ENCODE measurements around the gene ZNF827. TPM values are rescaled to one million over a fixed set of nuclear protein-coding genes. Genes with fewer than 3 reads are reported as not detected.

The ZNF827 gene
- total RNA-seq, 2 donors from 2014 or later: 5.4 to 13.8 TPM

DNA sequence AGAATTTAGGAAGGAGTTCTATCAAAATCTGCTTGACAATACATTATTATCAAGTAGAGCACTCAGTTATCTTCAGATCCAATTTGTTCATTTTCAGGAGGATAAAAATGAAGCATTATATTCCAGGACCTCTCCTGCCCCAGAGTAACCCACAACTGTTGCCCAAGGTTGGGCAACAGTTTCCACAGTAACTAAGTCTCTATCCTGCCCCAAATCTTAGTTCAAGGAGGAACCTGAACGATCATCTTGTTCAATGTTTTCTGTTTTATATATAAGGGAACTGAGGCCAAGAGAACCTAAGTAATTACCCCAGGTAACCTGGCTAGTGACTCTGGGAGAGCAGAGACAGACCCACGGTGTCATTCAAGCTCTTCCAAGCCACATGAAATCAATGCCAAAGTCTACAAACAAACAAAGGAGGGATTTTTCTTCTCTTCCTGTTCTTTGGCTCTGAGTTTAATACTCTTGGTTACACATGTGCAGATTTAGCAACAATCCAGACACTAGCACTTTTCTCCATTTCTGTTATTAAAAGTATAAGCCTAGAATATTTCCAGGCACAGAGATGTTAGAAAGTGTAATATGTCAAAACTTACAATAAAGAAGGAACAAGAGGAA, 153.1 kb downstream of the ZNF827 start:
- H3K36me3 ChIP-seq (replicated peaks in 1 of 2; ENCODE audit: insufficient read depth in 1 of 2, low read depth in 2 of 2): no peaks in the 10 kb centered on the region
- intact Hi-C loops (cut with DNase I): no loop called here
- TF ChIP-seq, protein P1, sequence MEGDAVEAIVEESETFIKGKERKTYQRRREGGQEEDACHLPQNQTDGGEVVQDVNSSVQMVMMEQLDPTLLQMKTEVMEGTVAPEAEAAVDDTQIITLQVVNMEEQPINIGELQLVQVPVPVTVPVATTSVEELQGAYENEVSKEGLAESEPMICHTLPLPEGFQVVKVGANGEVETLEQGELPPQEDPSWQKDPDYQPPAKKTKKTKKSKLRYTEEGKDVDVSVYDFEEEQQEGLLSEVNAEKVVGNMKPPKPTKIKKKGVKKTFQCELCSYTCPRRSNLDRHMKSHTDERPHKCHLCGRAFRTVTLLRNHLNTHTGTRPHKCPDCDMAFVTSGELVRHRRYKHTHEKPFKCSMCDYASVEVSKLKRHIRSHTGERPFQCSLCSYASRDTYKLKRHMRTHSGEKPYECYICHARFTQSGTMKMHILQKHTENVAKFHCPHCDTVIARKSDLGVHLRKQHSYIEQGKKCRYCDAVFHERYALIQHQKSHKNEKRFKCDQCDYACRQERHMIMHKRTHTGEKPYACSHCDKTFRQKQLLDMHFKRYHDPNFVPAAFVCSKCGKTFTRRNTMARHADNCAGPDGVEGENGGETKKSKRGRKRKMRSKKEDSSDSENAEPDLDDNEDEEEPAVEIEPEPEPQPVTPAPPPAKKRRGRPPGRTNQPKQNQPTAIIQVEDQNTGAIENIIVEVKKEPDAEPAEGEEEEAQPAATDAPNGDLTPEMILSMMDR (IDR thresholded peaks at IDR 0.05): no peak
- TF ChIP-seq POLR2A (IDR thresholded peaks at IDR 0.05): no peak
- no peaks in the 10 kb centered on the region for H3K9me3 ChIP-seq
- 26 to 30% methylated on average over 2 of the region's 2 CpGs for WGBS, 2 donors
- DNase-seq (no peak), ATAC-seq (no peak)
- no peak overlapping the region for H3K27ac ChIP-seq
- no peak overlapping the region for H3K4me3 ChIP-seq
- no peaks in the 10 kb centered on the region for H3K27me3 ChIP-seq
- peaks cover 3% of the 10 kb centered on the region for H3K4me1 ChIP-seq

DNA sequence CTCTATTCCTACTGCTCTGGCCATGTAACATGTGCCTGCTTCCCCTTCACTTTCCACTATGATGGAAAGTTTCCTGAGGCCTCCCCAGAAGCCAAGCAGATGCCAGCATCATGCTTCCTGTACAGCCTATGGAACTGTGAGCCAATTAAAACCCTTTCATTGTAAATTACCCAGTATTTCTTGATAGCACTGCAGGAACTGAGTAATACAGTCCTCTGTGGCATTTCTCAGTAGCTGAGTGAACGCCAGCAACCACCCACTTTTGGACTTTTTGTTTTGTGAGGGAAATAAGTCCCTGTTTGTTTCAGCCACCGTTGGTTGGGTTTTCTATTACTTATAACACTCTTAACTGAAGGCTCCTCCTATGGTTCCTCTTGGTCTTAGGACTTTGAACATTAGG, 154.6 kb downstream of the ZNF827 start:
- whole genome bisulfite sequencing, 2 donors: 89 to 96% methylated on average over 2 of the region's 2 CpGs
- H3K4me1 ChIP-seq: peaks cover 3% of the 10 kb centered on the region
- H3K9me3 ChIP-seq: no peaks in the 10 kb centered on the region
- H3K36me3 ChIP-seq (replicated peaks in 1 of 2; ENCODE audit: insufficient read depth in 1 of 2, low read depth in 2 of 2): no peaks in the 10 kb centered on the region
- ATAC-seq (no peak), DNase-seq (no peak)
- H3K27ac ChIP-seq: no peak overlapping the region
- no peaks in the 10 kb centered on the region for H3K27me3 ChIP-seq
- H3K4me3 ChIP-seq: no peak overlapping the region
- TF ChIP-seq, protein P1 (IDR thresholded peaks at IDR 0.05): no peak
- no peak for TF ChIP-seq POLR2A (IDR thresholded peaks at IDR 0.05)
- intact Hi-C loops (cut with DNase I): no loop called here

DNA sequence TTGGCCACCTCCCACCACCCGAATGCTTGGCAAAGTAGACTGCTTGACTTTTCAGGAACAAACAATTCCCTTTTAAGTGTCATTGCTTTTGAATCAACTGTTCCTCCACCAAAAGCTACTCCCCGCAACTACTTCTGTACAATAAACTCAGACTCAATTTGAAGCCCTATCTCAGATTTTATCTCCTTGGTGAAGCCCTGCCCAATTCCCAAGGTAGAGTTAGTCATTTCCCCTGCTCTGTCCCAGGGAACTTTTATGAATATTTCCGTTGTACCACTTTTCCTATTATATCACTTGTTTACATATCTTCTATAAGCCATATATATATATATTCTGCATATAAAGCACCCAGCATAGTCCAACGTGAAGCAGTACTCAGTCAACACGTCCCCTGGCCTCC, 155.9 kb downstream of the ZNF827 start:
- WGBS, 2 donors: 85% methylated on average over 5 of the region's 5 CpGs
- ATAC-seq (no peak), DNase-seq (no peak)
- H3K27me3 ChIP-seq: no peaks in the 10 kb centered on the region
- H3K4me1 ChIP-seq: peaks cover 3% of the 10 kb centered on the region
- TF ChIP-seq POLR2A (IDR thresholded peaks at IDR 0.05): no peak
- TF ChIP-seq, protein P1 (IDR thresholded peaks at IDR 0.05): no peak
- peaks cover 0 to 2% of the 10 kb centered on the region in 2 donors for H3K36me3 ChIP-seq (replicated peaks in 1 of 2; ENCODE audit: insufficient read depth in 1 of 2, low read depth in 2 of 2)
- no peak overlapping the region for H3K4me3 ChIP-seq
- no peak overlapping the region for H3K27ac ChIP-seq
- H3K9me3 ChIP-seq: no peaks in the 10 kb centered on the region
- intact Hi-C loops (cut with DNase I): no loop called here

DNA sequence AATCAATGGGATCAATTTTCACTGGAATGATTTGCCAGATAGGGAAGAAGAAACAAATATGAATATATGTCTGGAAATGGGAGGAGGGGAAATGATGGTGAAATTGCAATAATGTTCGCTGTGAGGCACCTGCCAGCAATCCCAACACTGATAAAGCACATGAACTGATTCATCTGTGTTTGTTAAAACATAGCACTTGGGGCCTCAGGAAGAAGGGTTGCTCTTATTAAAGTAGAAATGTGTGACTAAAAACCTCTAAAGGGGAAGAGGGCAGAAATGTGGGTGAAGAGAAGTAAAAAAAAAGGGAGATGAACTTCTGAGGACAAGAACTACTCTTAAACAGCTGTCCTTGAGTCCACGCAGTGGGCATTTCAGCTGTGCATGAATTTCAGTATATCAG, 157.3 kb downstream of the ZNF827 start:
- TF ChIP-seq POLR2A (IDR thresholded peaks at IDR 0.05): no peak
- Histone ChIP-seq H3K9me3 (no peaks in the 10 kb centered on the region), H3K27ac (no peak overlapping the region), H3K27me3 (no peaks in the 10 kb centered on the region), H3K36me3 (replicated peaks in 1 of 2; ENCODE audit: insufficient read depth in 1 of 2, low read depth in 2 of 2) (peaks cover 0 to 2% of the 10 kb centered on the region in 2 donors), H3K4me1 (peaks cover 3% of the 10 kb centered on the region), H3K4me3 (no peak overlapping the region)
- DNase-seq (no peak), ATAC-seq (no peak)
- intact Hi-C loops (cut with DNase I): no loop called here
- 72 to 88% methylated on average over 2 of the region's 2 CpGs for WGBS, 2 donors

DNA sequence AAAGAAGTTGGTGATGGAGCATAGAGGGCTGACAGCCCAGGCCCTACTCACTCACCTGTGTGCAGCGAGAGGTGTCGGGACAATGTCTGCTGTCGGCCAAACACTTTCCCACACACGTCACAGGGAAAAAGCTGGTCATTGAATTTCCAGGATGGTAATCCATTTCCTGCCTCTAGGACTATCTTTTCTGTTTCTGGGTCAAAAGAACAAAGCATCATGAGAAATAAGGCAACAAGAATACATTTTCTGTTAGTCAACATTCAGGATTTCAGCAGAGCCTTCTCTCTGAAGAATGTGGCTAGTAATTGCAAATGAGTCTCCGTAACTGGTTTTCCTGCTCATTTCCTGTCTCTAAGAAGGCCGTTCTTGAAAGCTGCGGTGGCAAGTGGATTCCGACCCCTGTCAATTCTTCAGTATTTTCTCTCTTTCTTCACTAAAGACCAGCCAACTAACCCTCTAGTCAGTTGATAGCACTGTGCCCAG, 159.3 kb downstream of the ZNF827 start:
- DNase-seq (no peak), ATAC-seq (no peak)
- H3K27me3 ChIP-seq: no peaks in the 10 kb centered on the region
- TF ChIP-seq POLR2A (IDR thresholded peaks at IDR 0.05): no peak
- TF ChIP-seq, protein P1 (IDR thresholded peaks at IDR 0.05): no peak
- intact Hi-C loops (cut with DNase I): no loop called here
- WGBS, 2 donors: 79 to 92% methylated on average over 8 of the region's 8 CpGs
- H3K9me3 ChIP-seq: no peaks in the 10 kb centered on the region
- H3K27ac ChIP-seq: no peak overlapping the region
- H3K36me3 ChIP-seq (replicated peaks in 1 of 2; ENCODE audit: insufficient read depth in 1 of 2, low read depth in 2 of 2): peaks cover 0 to 3% of the 10 kb centered on the region in 2 donors
- H3K4me3 ChIP-seq: no peak overlapping the region
- H3K4me1 ChIP-seq: no peaks in the 10 kb centered on the region
